GM18508 (cell line): ENCODE measurements around the gene POU2AF3.

Experiments
- ATAC-seq: cut with Tn5 transposase; IDR thresholded peaks from one replicate; pipeline ENCODE4 v1.9.1; 2021; ENCODE audit warnings: moderate number of reproducible peaks; ENCODE audit not compliant: insufficient read depth, unreplicated experiment

Gene POU2AF3

GRCh38 chr11:111324277-111324720 lies 26.0 kb downstream of the POU2AF3 start:
- no peak for ATAC-seq

- no peak for ATAC-seq
These were observed 26.9 kb downstream of the POU2AF3 start for GRCh38 chr11:111325259-111325658.

GRCh38 chr11:111326824-111327223 lies 28.5 kb downstream of the POU2AF3 start:
- no peak for ATAC-seq

GRCh38 chr11:111327908-111328624 lies 29.7 kb downstream of the POU2AF3 start:
- ATAC-seq = no peak

GRCh38 chr11:111329306-111330204 lies 31.2 kb downstream of the POU2AF3 start:
- ATAC-seq = no peak

GRCh38 chr11:111330234-111330893 lies 32.0 kb downstream of the POU2AF3 start:
- no peak for ATAC-seq

GRCh38 chr11:111331711-111332479 lies 33.5 kb downstream of the POU2AF3 start:
- no peak for ATAC-seq

- no peak for ATAC-seq
These were observed 36.5 kb downstream of the POU2AF3 start for GRCh38 chr11:111334532-111335502.

GRCh38 chr11:111335549-111335948 lies 37.2 kb downstream of the POU2AF3 start:
- no peak for ATAC-seq

GRCh38 chr11:111336062-111336461 lies 37.7 kb downstream of the POU2AF3 start:
- ATAC-seq = no peak

GRCh38 chr11:111336582-111337256 lies 38.4 kb downstream of the POU2AF3 start:
- ATAC-seq = no peak

- ATAC-seq = no peak
These were observed 41.5 kb downstream of the POU2AF3 start for GRCh38 chr11:111339758-111340388.

GRCh38 chr11:111342329-111342728 lies 44.0 kb downstream of the POU2AF3 start:
- no peak for ATAC-seq

GRCh38 chr11:111344032-111344431 lies 45.7 kb downstream of the POU2AF3 start:
- no peak for ATAC-seq

- ATAC-seq = no peak
These were observed 48.8 kb downstream of the POU2AF3 start for GRCh38 chr11:111347002-111347722.

GRCh38 chr11:111347723-111348115 lies 49.4 kb downstream of the POU2AF3 start:
- ATAC-seq = no peak

GRCh38 chr11:111348147-111348546 lies 49.8 kb downstream of the POU2AF3 start:
- ATAC-seq = no peak
